Measurements from ENCODE around the gene HOXD12. TPM values are rescaled to one million over a fixed set of nuclear protein-coding genes. Genes with fewer than 3 reads are reported as not detected.

HOXD12 gene
- total and polyA plus RNA-seq, 9 donors, result not detected

GRCh38 chr2:176149939-176150583, 50.5 kb downstream of the HOXD12 start:
- no peaks in the 10 kb centered on the region for H3K27me3 ChIP-seq
- H3K27ac ChIP-seq, result no peak overlapping the region
- intact Hi-C loops (cut with DNase I), result loop anchor here in 1 of 4 donors (10.0 kb wide), 1 partner anchor 115 kb away; the partner anchor contains the start of gene MTX2

GRCh38 chr2:176150584-176151441, 51.2 kb downstream of the HOXD12 start:
- no peak for TF ChIP-seq EP300 (IDR thresholded peaks at IDR 0.05)
- no peaks in the 10 kb centered on the region for H3K9me3 ChIP-seq
- intact Hi-C loops (cut with DNase I), result no loop called here
- H3K27me3 ChIP-seq, result no peaks in the 10 kb centered on the region
- no peak overlapping the region for H3K4me3 ChIP-seq
- no peak overlapping the region for H3K27ac ChIP-seq
- H3K4me1 ChIP-seq (ENCODE audit: insufficient read depth), result peaks cover 5% of the 10 kb centered on the region
- H3K36me3 ChIP-seq, result no peaks in the 10 kb centered on the region
- no peak for DNase-seq
- WGBS, 3 donors, result 76 to 88% (median 81%) methylated on average over 14 of the region's 14 CpGs

More at GRCh38 chr2:176149939-176150583, 50.5 kb downstream of the HOXD12 start:
- TF ChIP-seq, protein P1, sequence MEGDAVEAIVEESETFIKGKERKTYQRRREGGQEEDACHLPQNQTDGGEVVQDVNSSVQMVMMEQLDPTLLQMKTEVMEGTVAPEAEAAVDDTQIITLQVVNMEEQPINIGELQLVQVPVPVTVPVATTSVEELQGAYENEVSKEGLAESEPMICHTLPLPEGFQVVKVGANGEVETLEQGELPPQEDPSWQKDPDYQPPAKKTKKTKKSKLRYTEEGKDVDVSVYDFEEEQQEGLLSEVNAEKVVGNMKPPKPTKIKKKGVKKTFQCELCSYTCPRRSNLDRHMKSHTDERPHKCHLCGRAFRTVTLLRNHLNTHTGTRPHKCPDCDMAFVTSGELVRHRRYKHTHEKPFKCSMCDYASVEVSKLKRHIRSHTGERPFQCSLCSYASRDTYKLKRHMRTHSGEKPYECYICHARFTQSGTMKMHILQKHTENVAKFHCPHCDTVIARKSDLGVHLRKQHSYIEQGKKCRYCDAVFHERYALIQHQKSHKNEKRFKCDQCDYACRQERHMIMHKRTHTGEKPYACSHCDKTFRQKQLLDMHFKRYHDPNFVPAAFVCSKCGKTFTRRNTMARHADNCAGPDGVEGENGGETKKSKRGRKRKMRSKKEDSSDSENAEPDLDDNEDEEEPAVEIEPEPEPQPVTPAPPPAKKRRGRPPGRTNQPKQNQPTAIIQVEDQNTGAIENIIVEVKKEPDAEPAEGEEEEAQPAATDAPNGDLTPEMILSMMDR (IDR thresholded peaks at IDR 0.05), result no peak
- TF ChIP-seq POLR2A (IDR thresholded peaks at IDR 0.05), result no peak
- TF ChIP-seq EP300 (IDR thresholded peaks at IDR 0.05), result no peak
- no peaks in the 10 kb centered on the region for H3K9me3 ChIP-seq
- WGBS, 3 donors, result 82 to 88% (median 85%) methylated on average over 24 of the region's 24 CpGs
- no peak for DNase-seq
- no peaks in the 10 kb centered on the region for H3K36me3 ChIP-seq
- peaks cover 8% of the 10 kb centered on the region for H3K4me1 ChIP-seq (ENCODE audit: insufficient read depth)
- no peak overlapping the region for H3K4me3 ChIP-seq

DNA sequence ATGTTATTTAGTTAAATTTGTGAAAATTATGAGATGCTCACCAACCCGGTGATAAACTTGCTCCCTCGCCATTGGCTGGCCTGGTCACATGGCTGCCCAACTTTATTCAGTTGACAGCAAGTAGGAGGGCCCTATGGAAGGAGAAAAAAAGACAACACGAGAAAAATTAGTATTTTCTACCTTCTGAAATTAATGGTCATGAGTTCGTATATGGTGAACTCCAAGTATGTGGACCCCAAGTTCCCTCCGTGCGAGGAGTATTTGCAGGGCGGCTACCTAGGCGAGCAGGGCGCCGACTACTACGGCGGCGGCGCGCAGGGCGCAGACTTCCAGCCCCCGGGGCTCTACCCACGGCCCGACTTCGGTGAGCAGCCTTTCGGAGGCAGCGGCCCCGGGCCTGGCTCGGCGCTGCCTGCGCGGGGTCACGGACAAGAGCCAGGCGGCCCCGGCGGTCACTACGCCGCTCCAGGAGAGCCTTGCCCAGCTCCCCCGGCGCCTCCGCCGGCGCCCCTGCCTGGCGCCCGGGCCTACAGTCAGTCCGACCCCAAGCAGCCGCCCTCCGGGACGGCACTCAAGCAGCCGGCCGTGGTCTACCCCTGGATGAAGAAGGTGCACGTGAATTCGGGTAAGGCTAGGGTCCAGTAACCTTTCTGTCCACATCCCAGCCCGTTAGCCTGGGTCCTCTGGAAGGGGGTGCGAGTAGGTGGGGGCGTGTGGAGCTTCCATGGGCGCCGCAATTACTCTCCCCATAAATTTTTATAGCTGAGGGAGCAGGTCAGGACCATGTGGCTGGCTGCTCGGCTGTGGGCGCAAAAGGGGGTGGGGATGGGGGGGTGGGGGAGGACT, 52.1 kb downstream of the HOXD12 start, which contains the start of gene HOXD4:
TSS of gene HOXD4 (plus strand) at position 109 of the 846 bp plus-strand sequence. CDS start at position 193, 84 bp downstream.
- DNase-seq, result peak in 1 of 5 donors; percentile 12
- Histone ChIP-seq H3K27me3 (no peaks in the 10 kb centered on the region), H3K36me3 (no peaks in the 10 kb centered on the region), H3K4me1 (ENCODE audit: insufficient read depth) (peaks cover 5% of the 10 kb centered on the region), H3K4me3 (peak within 1 kb of the TSS; percentile 36), H3K9me3 (no peaks in the 10 kb centered on the region), H3K27ac (no peak within 1 kb of the TSS)
- 66 to 74% (median 68%) methylated on average over 51 to 55 of the region's 55 CpGs for WGBS, 3 donors
- intact Hi-C loops (cut with DNase I), result no loop called here
- no peak for TF ChIP-seq POLR2A (IDR thresholded peaks at IDR 0.05)
- TF ChIP-seq, protein P1 (IDR thresholded peaks at IDR 0.05), result no peak
- no peak for TF ChIP-seq EP300 (IDR thresholded peaks at IDR 0.05)

MicroRNAs encoded within 50 kb of the gene (microRNA counts, 767-probe panel; counts per million panel counts)
- 5,961 counts per million, percentile 97 among the panel's probes with 10 or more counts for microRNA hsa-miR-10b-5p

Small RNAs within 50 kb of the gene (microRNA-seq; reads per million reads assigned to microRNA genes)
- 42,567 to 76,742 (median 57,286) reads per million in 3 donors for gene MIR10B

Small RNAs within 50 kb of the gene (small RNA-seq; reads per million reads assigned to genes)
- gene MIR10B, result 520,437 reads per million, percentile 100 among the genes with 10 or more reads in this experiment

Other genes with a start within 250 kb of the HOXD12 start
- 10 to 100 TPM; 11.3 to 40.3 (median 29.6) TPM for gene LNPK, start 97.5 kb upstream of the HOXD12 start, total RNA-seq
- 10 to 100 TPM in 1 of 2 donors, 1 to 10 TPM in 1; 5.4 to 13.5 TPM for gene LNPK, start 97.5 kb upstream of the HOXD12 start, polyA plus RNA-seq
- not detected for gene EVX2, start 15.8 kb upstream of the HOXD12 start, total RNA-seq
- not detected for gene EVX2, start 15.8 kb upstream of the HOXD12 start, polyA plus RNA-seq
- gene HOXD13, start 7.1 kb upstream of the HOXD12 start, total RNA-seq, result not detected
- gene HOXD13, start 7.1 kb upstream of the HOXD12 start, polyA plus RNA-seq, result not detected
- 1 to 10 TPM in 2 of 7 donors, under 1 TPM in 1, not detected in 4; 0.61 to 1.3 (median 1.1) TPM for gene HOXD11, start 7.5 kb downstream of the HOXD12 start, total RNA-seq
- gene HOXD11, start 7.5 kb downstream of the HOXD12 start, polyA plus RNA-seq, result under 1 TPM; 0.07 to 0.48 TPM
- 1 to 10 TPM in 4 of 7 donors, under 1 TPM in 3; 0.38 to 3.2 (median 1.0) TPM for gene HOXD10, start 17.0 kb downstream of the HOXD12 start, total RNA-seq
- gene HOXD10, start 17.0 kb downstream of the HOXD12 start, polyA plus RNA-seq, result 1 to 10 TPM; 1.1 to 8.1 TPM
- 10 to 100 TPM in 6 of 7 donors, 1 to 10 TPM in 1; 9.7 to 20.6 (median 12.8) TPM for gene HOXD9, start 22.9 kb downstream of the HOXD12 start, total RNA-seq
- 10 to 100 TPM; 11.7 to 13.0 TPM for gene HOXD9, start 22.9 kb downstream of the HOXD12 start, polyA plus RNA-seq
- gene HOXD8, start 29.9 kb downstream of the HOXD12 start, total RNA-seq, result 10 to 100 TPM; 29.2 to 46.8 (median 33.1) TPM
- gene HOXD8, start 29.9 kb downstream of the HOXD12 start, polyA plus RNA-seq, result 10 to 100 TPM; 36.9 to 50.6 TPM
- 10 to 100 TPM in 6 of 7 donors, 1 to 10 TPM in 1; 6.2 to 16.5 (median 12.7) TPM for gene HOXD4, start 51.8 kb downstream of the HOXD12 start, total RNA-seq
- 10 to 100 TPM in 1 of 2 donors, 1 to 10 TPM in 1; 8.3 to 11.0 TPM for gene HOXD4, start 51.8 kb downstream of the HOXD12 start, polyA plus RNA-seq
- gene HOXD3, start 57.5 kb downstream of the HOXD12 start, total RNA-seq, result 10 to 100 TPM; 12.5 to 18.7 (median 16.5) TPM
- 10 to 100 TPM in 1 of 2 donors, 1 to 10 TPM in 1; 6.7 to 10.1 TPM for gene HOXD3, start 57.5 kb downstream of the HOXD12 start, polyA plus RNA-seq
- 1 to 10 TPM in 1 of 7 donors, under 1 TPM in 6; 0.23 to 5.3 (median 0.52) TPM for gene HOXD1, start 88.9 kb downstream of the HOXD12 start, total RNA-seq
- under 1 TPM; 0.58 to 0.76 TPM for gene HOXD1, start 88.9 kb downstream of the HOXD12 start, polyA plus RNA-seq
- 10 to 100 TPM; 15.2 to 24.4 (median 18.4) TPM for gene MTX2, start 169.6 kb downstream of the HOXD12 start, total RNA-seq
- gene MTX2, start 169.6 kb downstream of the HOXD12 start, polyA plus RNA-seq, result 10 to 100 TPM; 24.8 to 36.8 TPM

All from ovary (tissue), 9 donors.